ENCODE measurements around the gene ZNF469.

Gene ZNF469

GRCh38 chr16:88411951-88412576 is 29.3 kb downstream of the ZNF469 start:
- DNase-seq: no peak

GRCh38 chr16:88412766-88413165 is 30.0 kb downstream of the ZNF469 start:
- DNase-seq: no peak

- DNase-seq: no peak
These were observed 30.5 kb downstream of the ZNF469 start for GRCh38 chr16:88413231-88413630.

GRCh38 chr16:88413631-88414030 is 30.9 kb downstream of the ZNF469 start:
- DNase-seq: no peak

- no peak for DNase-seq
These were observed 32.0 kb downstream of the ZNF469 start for GRCh38 chr16:88414521-88415380.

GRCh38 chr16:88415381-88415705 is 32.6 kb downstream of the ZNF469 start:
- no peak for DNase-seq

- DNase-seq: no peak
These were observed 33.1 kb downstream of the ZNF469 start for GRCh38 chr16:88415713-88416323.

- no peak for DNase-seq
These were observed 33.9 kb downstream of the ZNF469 start for GRCh38 chr16:88416686-88417085.

GRCh38 chr16:88417684-88418476 is 35.1 kb downstream of the ZNF469 start:
- DNase-seq: no peak

- no peak for DNase-seq
These were observed 36.1 kb downstream of the ZNF469 start for GRCh38 chr16:88418869-88419268.

GRCh38 chr16:88419790-88420189 is 37.0 kb downstream of the ZNF469 start:
- DNase-seq: no peak

GRCh38 chr16:88420496-88420895 is 37.7 kb downstream of the ZNF469 start:
- DNase-seq: no peak

GRCh38 chr16:88421301-88421700 is 38.5 kb downstream of the ZNF469 start:
- DNase-seq: no peak

GRCh38 chr16:88421871-88422433 is 39.2 kb downstream of the ZNF469 start:
- no peak for DNase-seq

GRCh38 chr16:88422733-88423447 is 40.1 kb downstream of the ZNF469 start:
- DNase-seq: no peak

GRCh38 chr16:88423448-88423850 is 40.7 kb downstream of the ZNF469 start:
- no peak for DNase-seq

GRCh38 chr16:88424587-88425235 is 42.0 kb downstream of the ZNF469 start:
- no peak for DNase-seq

GRCh38 chr16:88426018-88426417 is 43.3 kb downstream of the ZNF469 start:
- DNase-seq: no peak

GRCh38 chr16:88427376-88427775 is 44.6 kb downstream of the ZNF469 start:
- no peak for DNase-seq

GRCh38 chr16:88428156-88428555 is 45.4 kb downstream of the ZNF469 start:
- no peak for DNase-seq

GRCh38 chr16:88428616-88429386 is 46.0 kb downstream of the ZNF469 start:
- no peak for DNase-seq
